ENCODE data around the gene OGA. TPM values are rescaled to one million over a fixed set of nuclear protein-coding genes. Genes with fewer than 3 reads are reported as not detected.

The OGA gene
- total RNA-seq, 3 donors from 2014 or later (not counting 1 experiment from before 2014, with no cell fraction given): 427 to 488 (median 481) TPM

- no peak overlapping the region for H3K4me3 ChIP-seq (ENCODE audit: low read length)
- TF ChIP-seq CTCF (IDR thresholded peaks at IDR 0.05): no peak
- H3K27ac ChIP-seq (ENCODE audit: low read length): no peak overlapping the region
- H3K4me1 Mint-ChIP-seq: peaks cover 13 to 50% of the 10 kb centered on the region in 2 donors
- H3K9me3 ChIP-seq (ENCODE audit: control insufficient read depth, insufficient read depth, low read length): no peaks in the 10 kb centered on the region
- peaks cover 3 to 7% of the 10 kb centered on the region in 2 donors for H3K27me3 Mint-ChIP-seq (ENCODE audit: low read depth in 2 of 2)
- DNase-seq (no peak), ATAC-seq (no peak)
- H3K36me3 ChIP-seq (ENCODE audit: control insufficient read depth, insufficient read depth, low read length): no peaks in the 10 kb centered on the region
- no peaks in the 10 kb centered on the region for H3K9me3 Mint-ChIP-seq
- peaks cover 2% of the 10 kb centered on the region for H3K27me3 ChIP-seq (ENCODE audit: control insufficient read depth, insufficient read depth, low read length)
- H3K4me1 ChIP-seq (ENCODE audit: control insufficient read depth, insufficient read depth, low read length): peaks cover 49% of the 10 kb centered on the region
- no peak overlapping the region for H3K4me3 Mint-ChIP-seq
- intact Hi-C loops (cut with micrococcal nuclease): no loop called here
- 88% methylated on average over 2 of the region's 2 CpGs for WGBS (ENCODE audit: insufficient coverage)
- no peak overlapping the region for H3K27ac Mint-ChIP-seq
- no peaks in the 10 kb centered on the region for H3K36me3 Mint-ChIP-seq
These were observed 19.5 kb upstream of the OGA start for GRCh38 chr10:101837748-101838147.

GRCh38 chr10:101835362-101835761, 17.1 kb upstream of the OGA start:
- TF ChIP-seq CTCF (IDR thresholded peaks at IDR 0.05): no peak
- ATAC-seq: no peak
- Mint-ChIP-seq H3K27ac (no peak overlapping the region), H3K36me3 (no peaks in the 10 kb centered on the region), H3K4me1 (peaks cover 23 to 52% of the 10 kb centered on the region in 2 donors), H3K4me3 (no peak overlapping the region), H3K27me3 (ENCODE audit: low read depth in 2 of 2) (no peaks in the 10 kb centered on the region), H3K9me3 (no peaks in the 10 kb centered on the region)
- Histone ChIP-seq H3K36me3 (ENCODE audit: control insufficient read depth, insufficient read depth, low read length) (no peaks in the 10 kb centered on the region), H3K9me3 (ENCODE audit: control insufficient read depth, insufficient read depth, low read length) (no peaks in the 10 kb centered on the region), H3K27me3 (ENCODE audit: control insufficient read depth, insufficient read depth, low read length) (no peaks in the 10 kb centered on the region), H3K4me1 (ENCODE audit: control insufficient read depth, insufficient read depth, low read length) (peaks cover 51% of the 10 kb centered on the region), H3K27ac (ENCODE audit: low read length) (no peak overlapping the region), H3K4me3 (ENCODE audit: low read length) (no peak overlapping the region)
- intact Hi-C loops (cut with micrococcal nuclease): no loop called here
- 95% methylated on average over 3 of the region's 4 CpGs for WGBS (ENCODE audit: insufficient coverage)
- DNase-seq: no peak

- Mint-ChIP-seq H3K9me3 (no peaks in the 10 kb centered on the region), H3K4me3 (no peak overlapping the region), H3K27ac (no peak overlapping the region), H3K36me3 (no peaks in the 10 kb centered on the region), H3K27me3 (ENCODE audit: low read depth in 2 of 2) (no peaks in the 10 kb centered on the region), H3K4me1 (peaks cover 30 to 50% of the 10 kb centered on the region in 2 donors)
- ATAC-seq (no peak), DNase-seq (peak in 1 of 2 donors; percentile 40)
- H3K4me1 ChIP-seq (ENCODE audit: control insufficient read depth, insufficient read depth, low read length): peaks cover 49% of the 10 kb centered on the region
- no peak overlapping the region for H3K4me3 ChIP-seq (ENCODE audit: low read length)
- no peaks in the 10 kb centered on the region for H3K27me3 ChIP-seq (ENCODE audit: control insufficient read depth, insufficient read depth, low read length)
- 19% methylated on average over 8 of the region's 8 CpGs for WGBS (ENCODE audit: insufficient coverage)
- no peak for TF ChIP-seq CTCF (IDR thresholded peaks at IDR 0.05)
- no peaks in the 10 kb centered on the region for H3K36me3 ChIP-seq (ENCODE audit: control insufficient read depth, insufficient read depth, low read length)
- H3K27ac ChIP-seq (ENCODE audit: low read length): no peak overlapping the region
- H3K9me3 ChIP-seq (ENCODE audit: control insufficient read depth, insufficient read depth, low read length): no peaks in the 10 kb centered on the region
- intact Hi-C loops (cut with micrococcal nuclease): no loop called here
These were observed 16.1 kb upstream of the OGA start for GRCh38 chr10:101834341-101834740.

- TF ChIP-seq CTCF (IDR thresholded peaks at IDR 0.05): no peak
- H3K27ac Mint-ChIP-seq: peak overlapping the region in 1 of 2 donors; percentile 22
- no peak for ATAC-seq
- no peaks in the 10 kb centered on the region for H3K27me3 Mint-ChIP-seq (ENCODE audit: low read depth in 2 of 2)
- intact Hi-C loops (cut with micrococcal nuclease): no loop called here
- no peaks in the 10 kb centered on the region for H3K36me3 Mint-ChIP-seq
- H3K9me3 ChIP-seq (ENCODE audit: control insufficient read depth, insufficient read depth, low read length): no peaks in the 10 kb centered on the region
- H3K9me3 Mint-ChIP-seq: no peaks in the 10 kb centered on the region
- H3K36me3 ChIP-seq (ENCODE audit: control insufficient read depth, insufficient read depth, low read length): no peaks in the 10 kb centered on the region
- no peak overlapping the region for H3K4me3 ChIP-seq (ENCODE audit: low read length)
- H3K27me3 ChIP-seq (ENCODE audit: control insufficient read depth, insufficient read depth, low read length): no peaks in the 10 kb centered on the region
- no peak overlapping the region for H3K27ac ChIP-seq (ENCODE audit: low read length)
- H3K4me1 Mint-ChIP-seq: peaks cover 30 to 47% of the 10 kb centered on the region in 2 donors
- 91% methylated on average over 1 of the region's 1 CpG for WGBS (ENCODE audit: insufficient coverage)
- H3K4me1 ChIP-seq (ENCODE audit: control insufficient read depth, insufficient read depth, low read length): peaks cover 52% of the 10 kb centered on the region
- peak in 1 of 2 donors; percentile 6 for DNase-seq
- H3K4me3 Mint-ChIP-seq: peak overlapping the region; percentile 2
These were observed 15.2 kb upstream of the OGA start for GRCh38 chr10:101833466-101833865.

Data from natural killer cell (primary cell).